OCI-LY7 (cell line): ENCODE results near the gene SELENOS.

Experiments
- CTCF ChIP-seq: fragments of 200-600 bp; sonication (generic); conservative IDR thresholded peaks from 2 replicates; pipeline ENCODE4 v1.5.1; 2014; ENCODE audit warnings: mild to moderate bottlenecking, antibody characterized with exemption, low read length, moderate library complexity, mixed read lengths
- EZH2phosphoT487 ChIP-seq: fragments of 200-600 bp; sonication (generic); IDR thresholded peaks from 2 replicates; pipeline ENCODE4 v1.6.1; 2018; ENCODE audit warnings: low read depth, borderline replicate concordance, mild to moderate bottlenecking, mixed run types, antibody characterized with exemption, low read length, moderate library complexity, mixed read lengths

- TF ChIP-seq CTCF (no peak), EZH2phosphoT487 (no peak)
Measured at GRCh38 chr15:101266034-101266433, 11.3 kb downstream of the SELENOS start.
